GM19395 (cell line): ENCODE results near the gene HSPA9.
"Not testable (repeated sequence)": the region's sequence is repeated elsewhere in the genome, so short reads cannot be mapped to it uniquely, and the experiment has no call there.

ENCODE experiments used
- ATAC-seq: cut with Tn5 transposase; IDR thresholded peaks from one replicate; pipeline ENCODE4 v1.9.1; 2021; ENCODE audit warnings: mild to moderate bottlenecking, moderate library complexity; ENCODE audit not compliant: unreplicated experiment

HSPA9 gene

DNA sequence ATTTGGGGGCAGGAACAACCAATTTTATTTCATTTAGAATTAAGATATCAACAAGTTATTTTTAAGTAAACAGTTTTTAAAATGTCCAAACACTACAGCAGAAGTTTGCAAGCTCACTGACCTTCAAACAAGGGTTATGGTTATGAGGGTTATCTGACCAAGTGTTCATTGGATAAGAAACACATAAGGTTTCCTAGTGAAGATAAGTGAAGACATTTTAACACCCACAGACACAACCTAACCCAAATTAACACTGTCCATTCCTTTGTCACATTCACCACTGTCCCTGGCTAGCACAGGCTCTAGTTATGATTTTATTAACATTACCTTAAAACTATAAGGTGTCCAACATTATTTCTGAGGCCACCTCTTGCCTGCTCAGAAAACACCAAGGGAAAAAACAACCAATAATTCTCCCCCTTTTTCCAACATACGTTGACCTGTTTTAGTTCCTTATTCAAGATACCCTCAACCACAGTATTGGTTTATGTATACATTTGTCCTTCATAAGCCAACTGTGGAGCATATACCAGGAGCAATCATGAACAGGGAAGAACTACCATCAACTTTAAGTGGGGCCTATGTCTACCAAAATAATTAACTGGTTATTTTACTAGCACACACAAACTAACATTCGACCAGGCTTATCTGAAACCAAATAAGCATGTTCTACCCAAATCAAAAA lies 36.1 kb downstream of the HSPA9 start:
- ATAC-seq, result no peak

DNA sequence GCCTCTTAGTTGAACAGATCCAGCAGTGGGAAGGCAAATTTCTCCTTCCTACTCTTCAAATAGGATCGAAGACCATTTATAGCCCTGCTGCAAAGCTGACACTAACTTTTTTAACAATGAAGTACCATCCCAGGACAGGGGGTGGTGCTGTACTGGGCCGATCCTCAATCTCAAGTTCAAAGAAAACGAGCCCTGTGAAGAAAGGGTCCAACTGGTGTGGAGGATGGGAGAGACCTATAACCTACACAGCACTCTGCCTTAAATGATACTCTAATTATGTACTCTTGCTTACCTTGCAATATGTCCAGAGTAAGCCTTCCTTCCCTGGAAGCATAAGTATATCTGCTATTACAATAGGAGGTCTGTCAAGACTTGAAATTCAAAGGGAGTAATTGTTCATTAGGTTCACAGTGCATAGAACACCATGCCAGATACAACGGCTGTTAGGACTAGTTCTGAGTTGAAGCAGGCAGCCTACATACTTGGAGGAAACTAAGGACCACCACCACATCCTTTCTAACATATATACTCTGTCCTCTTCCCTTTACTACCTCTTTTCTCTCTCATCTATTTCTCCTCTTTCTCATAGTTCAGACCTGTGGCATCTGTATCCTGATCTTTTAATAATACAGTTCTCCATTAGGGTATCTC lies 38.4 kb downstream of the HSPA9 start:
- no peak for ATAC-seq

DNA sequence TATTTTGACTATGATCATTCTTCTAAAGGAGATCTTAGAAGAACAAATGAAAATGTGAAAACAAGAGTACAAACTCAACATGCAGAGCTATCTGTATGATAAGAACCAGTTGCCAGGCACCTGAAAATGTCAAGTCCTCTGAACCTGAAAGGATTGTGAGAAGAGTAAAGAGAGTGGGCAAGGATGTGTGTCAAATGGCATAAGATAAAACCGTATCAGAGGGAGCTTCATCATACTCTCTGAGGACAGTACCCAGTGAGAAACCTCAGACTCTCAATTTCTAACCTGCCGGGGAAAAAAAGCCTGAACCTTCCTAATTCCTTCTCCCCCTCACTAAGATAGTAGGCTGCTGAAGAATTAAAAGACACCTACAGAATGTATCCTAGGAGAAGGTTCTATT lies 39.0 kb downstream of the HSPA9 start:
- no peak for ATAC-seq

DNA sequence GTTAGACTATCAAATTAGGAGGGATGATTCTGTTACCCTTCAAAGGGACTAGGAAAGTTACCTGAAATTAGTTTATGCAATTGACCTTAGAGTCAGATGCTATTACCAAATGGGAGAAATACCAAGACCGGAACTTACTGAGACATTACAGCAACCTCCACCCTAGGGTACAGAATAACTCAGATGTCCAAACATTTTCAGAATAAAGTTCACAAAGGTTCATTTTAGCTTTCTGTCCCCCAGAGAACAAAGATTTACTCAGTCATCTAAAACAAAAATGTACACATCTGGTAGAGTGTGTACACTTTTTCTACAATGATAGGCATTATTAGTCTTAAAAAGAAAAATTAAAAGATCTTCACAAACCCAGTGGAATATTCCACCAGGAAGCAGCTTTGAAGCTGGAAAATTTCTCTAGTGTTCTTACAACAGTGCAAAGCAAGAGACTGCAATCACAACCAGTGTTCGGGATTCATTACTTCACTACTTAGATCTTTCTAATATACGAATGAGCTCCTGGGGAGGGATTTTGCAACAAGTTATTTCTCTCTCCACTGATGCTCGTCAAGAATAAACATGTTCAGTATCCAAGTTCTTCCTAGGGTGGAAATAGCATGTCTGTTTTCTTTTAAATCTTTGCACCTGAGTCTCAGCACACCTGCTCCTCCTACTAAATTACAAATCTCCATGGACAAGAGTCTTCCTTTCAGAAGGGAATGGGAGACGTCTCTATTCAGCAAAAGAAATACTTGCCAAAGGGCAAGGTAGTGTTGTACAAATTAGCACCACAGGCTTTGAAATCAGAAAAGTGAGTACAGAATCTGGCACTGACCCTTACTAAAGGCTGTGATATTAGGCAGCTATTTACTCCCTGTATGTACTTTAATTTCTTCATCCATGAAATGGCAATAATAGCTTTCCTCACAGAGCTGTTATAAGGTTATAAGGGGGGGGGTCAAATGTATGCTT lies 40.9 kb downstream of the HSPA9 start:
- no peak for ATAC-seq

GRCh38 chr5:138529812-138530211 lies 45.4 kb downstream of the HSPA9 start:
- ATAC-seq, result no peak

DNA sequence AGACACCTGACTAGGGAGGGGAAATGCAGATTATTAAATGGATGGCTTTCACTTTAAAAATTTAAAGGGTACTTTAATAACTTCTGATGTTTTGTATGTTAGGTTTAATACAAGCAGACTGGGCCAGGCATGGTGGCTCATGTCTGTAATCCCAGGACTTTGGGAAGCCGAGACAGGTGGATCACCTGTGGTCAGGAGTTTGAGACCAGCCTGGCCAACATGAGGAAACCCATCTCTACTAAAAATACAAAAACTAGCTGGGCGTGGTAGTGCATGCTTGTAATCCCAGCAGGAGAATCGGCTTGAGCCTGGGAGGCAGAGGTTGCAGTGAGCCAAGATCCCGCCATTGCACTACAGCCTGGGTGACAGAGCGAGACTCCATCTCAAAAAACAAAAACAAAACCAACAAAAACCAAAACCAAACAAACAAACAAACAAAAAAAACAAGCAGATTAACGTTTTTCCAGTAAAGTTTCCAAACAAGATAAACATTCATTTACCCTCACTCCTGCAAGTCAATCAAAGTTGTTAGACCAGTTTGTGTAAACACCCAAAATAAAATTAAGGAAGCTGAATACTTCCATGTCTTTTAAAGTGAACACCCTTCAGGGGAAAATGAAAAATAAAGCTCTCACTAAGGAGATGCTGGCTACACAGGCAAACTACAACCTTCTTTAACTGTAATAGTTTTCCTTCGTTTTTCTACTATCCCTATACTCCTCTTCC lies 46.3 kb downstream of the HSPA9 start:
- no peak for ATAC-seq

GRCh38 chr5:138528208-138528607 lies 47.0 kb downstream of the HSPA9 start:
- ATAC-seq, result no peak

DNA sequence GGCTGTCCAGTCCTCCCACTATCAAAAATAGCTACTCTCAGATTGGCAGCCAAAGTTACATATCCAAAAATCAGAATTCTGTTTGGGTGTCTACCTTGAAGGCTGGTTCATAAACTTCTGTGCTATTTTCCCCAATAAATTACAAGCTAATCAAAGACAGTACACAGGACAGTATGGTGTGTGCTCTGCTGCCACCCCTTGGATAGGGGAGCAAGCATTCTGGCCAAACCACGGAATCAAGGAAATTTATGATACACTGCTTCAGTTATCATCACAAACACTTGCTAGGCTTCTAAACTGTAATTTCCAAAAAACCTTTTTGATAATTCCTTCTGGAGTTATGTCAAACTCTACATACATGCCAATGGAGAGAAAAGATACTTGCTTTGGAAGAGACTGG lies 48.0 kb downstream of the HSPA9 start:
- no peak for ATAC-seq

DNA sequence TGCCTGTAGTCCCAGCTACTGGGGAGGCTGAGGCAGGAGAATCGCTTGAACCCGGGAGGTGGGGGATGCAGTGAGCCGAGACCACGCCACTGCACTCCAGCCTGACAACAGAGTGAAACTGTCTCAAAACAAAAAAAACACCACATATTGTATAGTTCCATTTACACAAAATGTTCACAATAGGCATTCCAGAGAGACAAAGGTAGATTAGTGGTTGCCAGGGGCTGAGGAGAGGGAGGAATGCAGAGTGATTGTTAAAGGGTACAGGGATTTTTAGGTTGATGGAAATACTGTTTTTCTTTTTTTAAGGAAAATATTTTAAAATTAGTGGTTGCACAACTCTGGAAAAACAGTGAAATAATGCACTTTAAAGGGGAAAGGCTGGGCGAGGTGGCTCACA lies 51.8 kb downstream of the HSPA9 start:
- ATAC-seq, result no peak

- ATAC-seq, result no peak
Measured at GRCh38 chr5:138520971-138521370, 54.2 kb downstream of the HSPA9 start.

DNA sequence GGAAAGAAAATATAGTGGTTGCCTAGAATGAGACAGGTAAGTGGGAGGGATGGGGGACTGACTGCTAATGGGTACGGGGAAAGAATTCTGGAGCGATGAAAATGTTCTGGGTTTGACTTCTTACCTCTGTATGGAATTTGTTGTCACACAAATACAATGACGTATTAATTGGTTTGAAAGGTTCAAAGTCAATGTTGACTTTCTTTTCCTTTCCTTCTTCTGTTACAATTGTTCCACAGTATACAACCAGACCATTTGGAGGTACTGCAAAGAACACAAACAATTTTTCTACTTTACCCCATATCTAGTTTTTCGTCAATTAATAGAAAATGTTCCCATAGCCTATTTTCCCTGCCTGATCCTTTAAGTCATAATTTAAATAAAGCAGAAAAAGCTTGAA lies 57.8 kb downstream of the HSPA9 start:
- ATAC-seq, result no peak

GRCh38 chr5:138515556-138516245 lies 59.5 kb downstream of the HSPA9 start:
- ATAC-seq, result no peak

DNA sequence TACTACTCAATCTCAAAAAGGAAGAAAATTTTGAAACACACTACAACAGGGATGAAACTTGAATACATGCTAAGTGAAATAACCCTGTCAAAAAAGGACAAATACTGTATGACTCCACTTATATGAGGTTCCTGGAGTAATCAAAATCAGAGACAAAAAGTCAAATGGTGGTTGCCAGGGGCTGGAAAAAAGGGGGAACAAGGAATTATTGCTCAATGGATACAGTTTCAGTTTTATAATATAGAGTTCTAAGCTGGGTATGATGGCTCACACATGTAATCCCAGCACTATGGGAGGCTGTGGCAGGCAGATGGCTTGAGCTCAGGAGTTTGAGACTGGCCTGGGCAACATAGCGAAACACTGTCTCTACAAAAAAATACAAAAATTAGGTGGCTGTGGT lies 61.2 kb downstream of the HSPA9 start:
- ATAC-seq, result no peak

DNA sequence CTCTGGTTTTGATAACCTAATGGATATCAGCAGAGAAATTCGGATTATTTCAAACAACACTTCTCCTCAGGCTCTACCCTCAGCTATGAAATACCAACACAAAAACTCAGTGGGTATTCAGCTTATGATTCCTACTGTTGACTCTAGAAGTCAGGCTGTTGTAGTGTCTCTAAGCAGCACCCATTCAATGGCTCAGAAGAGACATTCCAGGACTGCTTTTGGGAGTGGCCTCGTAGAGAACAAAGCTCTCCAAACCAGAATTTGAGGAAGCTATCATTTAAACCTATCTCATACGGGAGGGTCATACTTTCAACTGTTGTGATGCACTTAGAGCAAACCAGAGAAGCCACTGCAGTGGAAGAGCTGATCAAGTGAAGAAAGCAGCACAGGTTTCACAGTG lies 66.2 kb downstream of the HSPA9 start:
- no peak for ATAC-seq

DNA sequence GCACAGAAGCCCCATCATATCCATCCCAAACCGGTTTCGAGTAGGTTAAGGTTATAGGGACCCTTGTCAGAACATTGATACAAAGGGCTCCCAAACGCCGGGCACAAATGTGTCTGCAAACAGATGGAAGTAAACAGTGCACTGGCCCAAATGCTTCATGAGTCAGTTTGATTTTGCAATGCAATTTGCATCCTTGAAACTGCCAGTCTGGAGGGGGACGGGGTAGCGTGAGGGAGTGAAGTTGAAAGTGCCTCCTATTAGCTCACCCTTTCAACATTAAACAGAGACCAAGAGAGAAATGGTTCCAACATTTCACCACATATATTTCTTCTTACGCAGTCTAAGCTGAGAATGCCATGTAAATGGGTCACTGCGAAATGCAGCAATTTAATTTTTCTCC lies 67.7 kb downstream of the HSPA9 start:
- ATAC-seq, result not testable (repeated sequence)

GRCh38 chr5:138506370-138507306 lies 68.6 kb downstream of the HSPA9 start:
- no peak for ATAC-seq

DNA sequence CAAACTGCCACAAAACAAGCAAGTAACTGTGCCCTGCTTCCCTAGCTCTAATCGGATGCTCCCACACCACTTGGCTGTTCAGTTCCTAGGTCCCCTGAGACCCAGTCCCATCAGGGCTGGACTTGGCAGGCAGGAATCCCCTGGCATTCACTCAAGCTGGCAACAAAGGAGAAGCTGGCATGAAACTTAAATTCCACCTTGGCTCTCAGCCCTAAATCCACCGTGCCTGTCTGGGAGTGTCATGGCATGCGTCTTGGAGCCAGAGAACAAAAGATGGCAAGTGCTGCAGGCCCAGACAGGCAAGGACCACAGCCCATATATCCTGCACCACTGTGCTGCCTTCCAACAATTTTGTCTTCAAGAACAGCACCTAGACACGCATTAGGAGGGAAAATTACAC lies 70.4 kb downstream of the HSPA9 start:
- ATAC-seq, result no peak
